Subcutaneous adipose tissue (tissue), 4 donors: ENCODE results near the gene E2F1. TPM values are rescaled to one million over a fixed set of nuclear protein-coding genes. Genes with fewer than 3 reads are reported as not detected.

Source experiments
- total RNA-seq, 4 donors: library from RNA; depleted of rRNA; stranded (reverse); fragments of >200 nt; gene quantifications; one replicate each; pipeline ENCODE4 v1.1.0, GENCODE V29; 2016
- TF ChIP-seq, protein P1 (sequence below): fragments of 450-650 bp; IDR thresholded peaks from one replicate; pipeline ENCODE4 v1.5.1; 2016; ENCODE audit warnings: low read depth, mild to moderate bottlenecking, control low read depth, antibody characterized with exemption, moderate library complexity

Gene E2F1
- total RNA-seq, 4 donors from 2014 or later: 1.3 to 1.9 (median 1.7) TPM

DNA sequence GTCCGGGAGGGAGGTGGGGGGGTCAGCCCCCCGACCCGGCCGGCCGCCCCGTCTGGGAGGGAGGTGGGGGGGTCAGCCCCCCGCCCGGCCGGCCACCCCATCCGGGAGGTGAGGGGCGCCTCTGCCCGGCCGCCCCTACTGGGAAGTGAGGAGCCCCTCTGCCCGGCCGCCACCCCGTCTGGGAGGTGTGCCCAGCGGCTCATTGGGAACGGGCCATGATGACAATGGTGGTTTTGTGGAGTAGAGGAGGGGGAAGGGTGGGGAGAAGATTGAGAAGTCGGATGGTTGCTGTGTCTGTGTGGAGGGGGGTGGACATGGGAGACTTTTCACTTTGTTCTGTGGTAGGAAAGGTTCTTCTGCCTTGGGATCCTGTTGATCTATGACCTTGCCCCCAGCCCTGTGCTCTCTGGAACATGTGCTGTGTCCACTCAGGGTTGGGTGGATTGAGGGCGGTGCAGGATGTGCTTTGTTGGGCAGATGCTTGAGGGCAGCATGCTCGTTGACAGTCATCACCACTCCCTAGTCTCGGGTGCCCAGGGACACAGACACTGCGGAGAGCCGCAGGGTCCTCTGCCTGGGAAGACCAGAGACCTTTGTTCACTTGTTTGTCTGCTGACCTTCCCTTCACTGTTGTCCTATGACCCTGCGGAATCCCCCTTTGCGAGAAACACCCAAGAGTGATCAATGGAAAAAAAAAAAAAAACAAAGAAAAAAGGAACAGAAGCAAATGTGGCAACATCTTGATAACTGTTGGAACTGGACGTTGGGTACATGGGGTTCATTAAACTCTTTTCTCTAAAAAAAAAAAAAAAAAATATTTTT, 15.7 kb upstream of the E2F1 start:
- TF ChIP-seq, protein P1, sequence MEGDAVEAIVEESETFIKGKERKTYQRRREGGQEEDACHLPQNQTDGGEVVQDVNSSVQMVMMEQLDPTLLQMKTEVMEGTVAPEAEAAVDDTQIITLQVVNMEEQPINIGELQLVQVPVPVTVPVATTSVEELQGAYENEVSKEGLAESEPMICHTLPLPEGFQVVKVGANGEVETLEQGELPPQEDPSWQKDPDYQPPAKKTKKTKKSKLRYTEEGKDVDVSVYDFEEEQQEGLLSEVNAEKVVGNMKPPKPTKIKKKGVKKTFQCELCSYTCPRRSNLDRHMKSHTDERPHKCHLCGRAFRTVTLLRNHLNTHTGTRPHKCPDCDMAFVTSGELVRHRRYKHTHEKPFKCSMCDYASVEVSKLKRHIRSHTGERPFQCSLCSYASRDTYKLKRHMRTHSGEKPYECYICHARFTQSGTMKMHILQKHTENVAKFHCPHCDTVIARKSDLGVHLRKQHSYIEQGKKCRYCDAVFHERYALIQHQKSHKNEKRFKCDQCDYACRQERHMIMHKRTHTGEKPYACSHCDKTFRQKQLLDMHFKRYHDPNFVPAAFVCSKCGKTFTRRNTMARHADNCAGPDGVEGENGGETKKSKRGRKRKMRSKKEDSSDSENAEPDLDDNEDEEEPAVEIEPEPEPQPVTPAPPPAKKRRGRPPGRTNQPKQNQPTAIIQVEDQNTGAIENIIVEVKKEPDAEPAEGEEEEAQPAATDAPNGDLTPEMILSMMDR: no peak

DNA sequence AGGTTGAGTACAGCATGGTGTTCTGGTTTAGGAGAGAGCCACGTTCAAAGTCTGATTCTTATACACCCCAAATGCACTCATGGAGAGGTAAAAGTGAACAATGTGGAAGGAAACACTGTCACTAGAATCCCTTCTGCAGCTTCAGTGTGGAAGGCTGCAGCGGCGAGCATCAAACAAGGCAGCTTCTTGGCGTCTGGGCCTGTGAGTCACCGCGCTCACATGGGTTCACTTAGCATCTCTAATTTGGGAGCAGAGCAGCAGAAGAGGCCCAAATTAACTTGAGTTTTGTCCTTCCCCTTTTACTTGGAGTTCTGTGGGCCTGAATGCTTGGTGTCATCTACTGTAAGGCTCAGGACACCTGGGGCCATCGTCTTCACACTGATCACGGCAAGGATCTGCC, 10.9 kb upstream of the E2F1 start:
- TF ChIP-seq, protein P1: no peak

DNA sequence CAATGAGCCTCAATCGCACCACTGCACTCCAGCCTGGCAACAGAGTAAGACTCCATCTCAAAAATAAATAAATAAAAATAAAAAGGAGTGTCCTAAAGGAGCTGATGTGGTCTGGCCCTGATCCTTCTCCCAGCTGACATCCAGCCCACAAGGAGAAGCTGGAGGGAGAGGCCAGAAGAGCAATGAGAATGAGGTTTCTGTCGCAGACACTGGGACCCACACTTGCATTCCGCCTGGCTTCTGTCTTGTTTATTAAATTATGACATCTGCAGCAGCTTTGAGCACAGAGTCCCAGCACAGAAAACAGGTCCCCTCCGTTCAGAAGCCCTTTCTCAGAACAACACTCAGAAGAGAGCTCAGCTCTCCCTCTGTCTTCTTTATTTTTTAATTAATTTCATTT, 10.3 kb upstream of the E2F1 start:
- TF ChIP-seq, protein P1: no peak

DNA sequence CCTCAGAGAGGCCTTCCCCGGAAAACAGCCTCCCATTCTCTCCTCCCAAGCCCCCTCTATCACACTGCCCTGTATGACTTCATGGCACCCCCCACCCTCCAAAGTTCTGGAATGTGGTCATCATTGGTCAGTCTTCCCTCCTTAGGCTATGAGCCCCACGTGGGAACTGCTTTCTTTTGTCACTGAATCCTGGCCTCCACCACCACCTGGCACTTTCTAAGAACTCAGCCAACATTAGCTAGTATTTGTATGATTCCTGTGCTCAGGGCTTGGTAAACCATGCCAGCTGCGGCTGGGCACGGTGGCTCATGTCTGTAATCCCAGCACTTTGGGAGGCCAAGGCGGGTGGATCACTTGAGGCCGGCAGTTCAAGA, 8.4 kb upstream of the E2F1 start:
- TF ChIP-seq, protein P1: no peak

DNA sequence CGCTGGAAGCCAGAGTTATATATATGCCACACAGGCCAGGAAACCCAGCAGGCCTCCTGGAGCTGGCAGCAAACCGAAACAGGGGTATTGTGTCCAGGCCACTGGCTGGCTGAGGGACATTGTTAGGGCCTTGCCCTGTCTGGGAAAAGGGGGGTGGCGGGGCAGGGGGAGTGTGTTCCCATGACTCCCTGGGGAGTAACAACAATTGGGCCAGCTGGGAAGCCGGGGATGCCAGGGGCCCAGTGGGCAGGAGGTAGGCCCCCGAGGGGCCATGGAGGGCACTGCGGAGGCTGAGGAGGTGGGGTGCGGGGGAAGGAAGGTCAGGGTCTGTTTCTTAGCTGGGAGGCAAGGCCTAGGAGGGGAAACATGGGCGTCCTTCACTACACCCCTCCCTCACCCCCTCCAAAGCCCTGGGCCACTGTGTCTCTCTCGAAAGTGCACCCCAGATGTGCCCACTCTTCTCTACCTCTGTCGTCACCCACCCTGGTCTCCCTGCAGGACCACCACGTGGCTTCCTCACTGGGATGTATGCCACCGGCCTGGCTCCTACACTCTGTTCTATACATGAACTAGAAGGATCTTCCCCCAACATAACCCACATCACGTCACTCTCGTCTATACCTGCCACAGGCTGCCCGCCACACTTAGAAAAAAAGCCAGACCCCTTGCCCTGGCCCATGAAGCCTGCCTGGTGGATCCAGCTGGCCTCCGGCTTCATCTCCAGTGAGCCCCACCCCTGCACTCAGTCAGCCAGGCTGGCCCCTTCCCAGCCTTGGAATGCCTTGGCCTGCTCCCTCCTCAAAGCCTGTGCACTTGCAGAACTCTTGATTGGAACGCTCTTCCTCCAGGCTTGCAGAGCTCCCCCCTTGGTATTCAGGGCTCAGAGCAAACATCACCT, 7.8 kb upstream of the E2F1 start:
- TF ChIP-seq, protein P1: no peak

DNA sequence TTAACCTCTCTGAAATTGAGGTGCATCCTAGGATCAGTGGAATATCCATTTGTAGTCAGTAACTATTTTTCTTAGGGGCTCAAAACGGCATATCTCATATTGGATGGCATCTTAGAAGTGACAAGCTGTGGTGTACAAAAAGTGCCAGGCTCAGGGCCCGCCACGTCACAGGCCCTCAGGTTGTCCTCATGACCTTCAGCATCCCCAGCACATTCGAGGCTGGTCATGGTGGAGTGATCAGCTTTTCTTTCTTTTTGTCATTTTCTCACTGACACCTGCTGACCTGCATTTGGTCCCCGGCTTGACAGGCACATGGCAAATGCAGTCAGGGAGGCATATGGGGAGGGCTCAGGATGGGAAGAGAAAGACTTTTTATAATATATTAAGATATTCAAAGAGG, 7.1 kb upstream of the E2F1 start:
- TF ChIP-seq, protein P1: no peak

DNA sequence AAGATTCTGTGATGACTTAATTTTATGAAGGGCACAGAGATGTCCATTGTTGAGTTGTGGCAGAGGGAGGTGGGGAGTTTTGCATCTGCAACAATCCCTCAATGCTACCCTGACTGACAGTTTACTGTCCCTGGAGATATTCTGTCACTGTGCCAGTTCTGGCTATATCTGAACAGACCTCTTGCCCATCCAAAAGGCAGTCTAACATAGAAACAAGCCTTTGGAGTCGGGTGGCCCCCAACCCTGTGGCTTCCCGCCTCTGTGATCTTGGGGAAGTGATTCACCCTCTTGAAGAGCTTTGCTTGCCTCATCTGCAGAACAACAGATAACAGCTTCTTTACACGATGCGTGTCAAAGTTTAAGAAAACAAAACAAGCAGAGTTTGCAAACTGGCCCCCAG, 3.8 kb upstream of the E2F1 start:
- TF ChIP-seq, protein P1: no peak
